Osteocyte (in vitro differentiated cells): ENCODE results near the gene TTC34. TPM values are rescaled to one million over a fixed set of nuclear protein-coding genes. Genes with fewer than 3 reads are reported as not detected.
"Not testable (repeated sequence)": the region's sequence is repeated elsewhere in the genome, so short reads cannot be mapped to it uniquely, and the experiment has no call there.

Experiments used
- DNase-seq: peaks from one replicate; pipeline ENCODE4 v3.0.0; 2021; ENCODE audit warnings: mixed read lengths; ENCODE audit not compliant: unreplicated experiment; ENCODE audit errors: extremely low spot score
- H3K27ac Mint-ChIP-seq: one replicate; pipeline ENCODE4 v1.8.0; 2021; ENCODE audit warnings: mild to moderate bottlenecking, mixed read lengths; ENCODE audit not compliant: unreplicated experiment
- H3K27me3 Mint-ChIP-seq: one replicate; pipeline ENCODE4 v1.8.0; 2021; ENCODE audit warnings: mixed read lengths; ENCODE audit not compliant: unreplicated experiment
- H3K36me3 Mint-ChIP-seq: one replicate; pipeline ENCODE4 v1.8.0; 2021; ENCODE audit warnings: mixed read lengths; ENCODE audit not compliant: unreplicated experiment
- H3K4me1 Mint-ChIP-seq: one replicate; pipeline ENCODE4 v1.8.0; 2021; ENCODE audit warnings: mixed read lengths; ENCODE audit not compliant: unreplicated experiment
- H3K4me3 Mint-ChIP-seq: one replicate; pipeline ENCODE4 v1.8.0; 2021; ENCODE audit warnings: mild to moderate bottlenecking, moderate library complexity, mixed read lengths; ENCODE audit not compliant: unreplicated experiment
- H3K9me3 Mint-ChIP-seq: one replicate; pipeline ENCODE4 v1.8.0; 2021; ENCODE audit warnings: mixed read lengths; ENCODE audit not compliant: unreplicated experiment
- total RNA-seq: library from RNA; stranded (reverse); gene quantifications from 2 replicates; pipeline ENCODE4 v1.2.1, GENCODE V29; 2021

Gene TTC34
- total RNA-seq, 1 donor from 2014 or later, result 1.7 TPM

- not testable (repeated sequence) for H3K9me3 Mint-ChIP-seq, DNase-seq, H3K4me3 Mint-ChIP-seq, H3K27ac Mint-ChIP-seq, H3K36me3 Mint-ChIP-seq, H3K4me1 Mint-ChIP-seq, H3K27me3 Mint-ChIP-seq
Measured at GRCh38 chr1:2751866-2752265, 49.6 kb downstream of the TTC34 start.

GRCh38 chr1:2750766-2751730, 50.4 kb downstream of the TTC34 start:
- H3K27ac Mint-ChIP-seq, H3K9me3 Mint-ChIP-seq, H3K4me3 Mint-ChIP-seq, H3K27me3 Mint-ChIP-seq, DNase-seq, H3K36me3 Mint-ChIP-seq, H3K4me1 Mint-ChIP-seq: not testable (repeated sequence)

DNA sequence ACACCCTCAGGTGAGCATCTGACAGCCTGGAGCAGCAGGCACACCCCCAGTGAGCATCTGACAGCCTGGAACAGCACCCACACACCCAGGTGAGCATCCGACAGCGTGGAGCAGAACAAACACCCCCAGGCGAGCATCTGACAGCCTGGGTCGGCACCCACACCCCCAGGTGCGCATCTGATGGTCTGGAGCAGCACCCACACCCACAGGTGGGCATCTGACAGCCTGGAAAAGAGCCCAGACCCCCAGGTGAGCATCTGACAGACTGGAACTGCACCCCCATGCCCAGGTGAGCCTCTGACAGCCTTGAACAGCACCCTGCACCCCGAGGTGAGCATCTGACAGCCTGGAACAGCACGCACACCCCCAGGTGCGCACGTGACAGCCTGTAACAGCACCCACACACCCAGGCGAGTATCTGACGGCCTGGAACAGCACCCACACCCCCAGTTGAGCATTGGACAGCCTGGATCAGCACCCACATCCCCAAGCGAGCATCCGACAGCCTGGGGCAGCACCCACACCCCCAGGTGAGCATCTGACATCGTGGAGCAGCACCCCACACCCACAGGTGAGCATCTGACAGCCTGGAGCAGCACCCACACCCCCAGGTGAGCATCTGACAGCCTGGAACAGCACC, 51.3 kb downstream of the TTC34 start:
- not testable (repeated sequence) for H3K9me3 Mint-ChIP-seq, H3K27ac Mint-ChIP-seq, H3K36me3 Mint-ChIP-seq, H3K4me1 Mint-ChIP-seq, H3K4me3 Mint-ChIP-seq, H3K27me3 Mint-ChIP-seq, DNase-seq

- not testable (repeated sequence) for DNase-seq, H3K4me1 Mint-ChIP-seq, H3K27ac Mint-ChIP-seq, H3K9me3 Mint-ChIP-seq, H3K4me3 Mint-ChIP-seq, H3K36me3 Mint-ChIP-seq, H3K27me3 Mint-ChIP-seq
Measured at GRCh38 chr1:2748626-2749025, 52.9 kb downstream of the TTC34 start.

GRCh38 chr1:2694796-2695195, 106.7 kb downstream of the TTC34 start:
- H3K9me3 Mint-ChIP-seq, H3K36me3 Mint-ChIP-seq, H3K27ac Mint-ChIP-seq, H3K4me3 Mint-ChIP-seq, DNase-seq, H3K27me3 Mint-ChIP-seq, H3K4me1 Mint-ChIP-seq: not testable (repeated sequence)

DNA sequence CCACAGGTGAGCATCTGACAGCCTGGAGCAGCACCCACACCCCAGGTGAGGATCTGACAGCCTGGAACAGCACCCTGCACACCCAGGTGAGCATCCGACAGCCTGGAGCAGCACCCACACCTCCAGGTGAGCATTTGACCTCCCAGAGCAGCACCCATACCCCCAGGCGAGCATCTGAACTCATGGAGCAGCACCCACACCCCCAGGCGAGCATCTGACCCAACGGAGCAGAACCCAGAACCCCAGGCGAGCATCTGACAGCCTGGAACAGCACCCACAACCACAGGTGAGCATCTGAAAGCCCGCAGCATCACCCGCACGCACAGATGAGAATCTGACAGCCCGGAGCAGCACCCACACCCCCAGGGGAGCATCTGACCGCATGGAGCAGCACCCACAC, 111.3 kb downstream of the TTC34 start:
- H3K27me3 Mint-ChIP-seq, H3K27ac Mint-ChIP-seq, H3K9me3 Mint-ChIP-seq, H3K4me3 Mint-ChIP-seq, H3K36me3 Mint-ChIP-seq, H3K4me1 Mint-ChIP-seq, DNase-seq: not testable (repeated sequence)

GRCh38 chr1:2688336-2688665, 113.2 kb downstream of the TTC34 start:
- H3K27me3 Mint-ChIP-seq, H3K36me3 Mint-ChIP-seq, H3K4me3 Mint-ChIP-seq, DNase-seq, H3K27ac Mint-ChIP-seq, H3K4me1 Mint-ChIP-seq, H3K9me3 Mint-ChIP-seq: not testable (repeated sequence)

DNA sequence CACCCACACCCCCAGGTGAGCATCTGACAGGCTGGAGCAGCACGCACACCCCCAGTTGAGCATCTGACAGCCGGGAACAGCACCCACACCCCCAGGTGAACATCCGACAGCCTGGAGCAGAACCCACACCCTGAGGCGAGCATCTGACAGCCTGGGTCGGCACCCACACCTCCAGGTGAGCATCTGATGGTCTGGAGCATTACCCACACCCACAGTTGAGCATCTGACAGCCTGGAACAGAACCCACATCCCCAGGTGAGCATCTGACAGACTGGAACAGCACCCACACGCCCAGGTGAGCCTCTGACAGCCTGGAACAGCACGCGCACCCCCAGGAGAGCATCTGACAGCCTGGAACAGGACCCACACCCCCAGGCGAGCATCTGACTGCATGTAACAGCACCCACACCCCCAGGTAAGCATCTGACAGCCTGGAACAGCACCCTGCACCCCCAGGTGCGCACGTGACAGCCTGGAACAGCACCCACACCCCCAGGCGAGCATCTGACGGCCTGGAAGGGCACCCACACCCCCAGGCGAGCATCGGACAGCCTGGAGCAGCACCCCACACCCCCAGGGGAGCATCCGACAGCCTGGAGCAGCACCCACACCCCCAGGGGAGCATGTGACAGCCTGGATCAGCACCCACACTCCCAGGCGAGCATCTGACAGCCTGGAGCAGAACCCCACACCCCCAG, 113.7 kb downstream of the TTC34 start:
- not testable (repeated sequence) for H3K4me3 Mint-ChIP-seq, H3K27me3 Mint-ChIP-seq, H3K9me3 Mint-ChIP-seq, H3K27ac Mint-ChIP-seq, H3K36me3 Mint-ChIP-seq, H3K4me1 Mint-ChIP-seq
- peak; percentile 88 for DNase-seq

DNA sequence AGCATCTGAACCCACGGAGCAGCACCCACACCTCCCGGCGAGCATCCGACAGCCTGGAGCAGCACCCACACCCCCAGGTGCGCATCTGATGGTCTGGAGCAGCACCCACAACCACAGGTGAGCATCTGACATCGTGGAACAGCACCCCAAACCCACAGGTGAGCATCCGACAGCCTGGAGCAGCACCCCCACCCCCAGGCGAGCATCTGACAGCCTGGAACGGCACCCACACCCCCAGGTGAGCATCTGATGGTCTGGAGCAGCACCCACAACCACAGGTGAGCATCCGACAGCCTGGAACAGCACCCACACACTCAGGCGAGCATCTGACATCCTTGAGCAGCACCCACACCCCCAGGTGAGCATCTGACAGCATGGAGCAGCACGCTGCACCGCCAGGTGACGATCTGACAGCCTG, 114.3 kb downstream of the TTC34 start:
- not testable (repeated sequence) for H3K27me3 Mint-ChIP-seq, H3K36me3 Mint-ChIP-seq, DNase-seq, H3K4me1 Mint-ChIP-seq, H3K27ac Mint-ChIP-seq, H3K9me3 Mint-ChIP-seq, H3K4me3 Mint-ChIP-seq

DNA sequence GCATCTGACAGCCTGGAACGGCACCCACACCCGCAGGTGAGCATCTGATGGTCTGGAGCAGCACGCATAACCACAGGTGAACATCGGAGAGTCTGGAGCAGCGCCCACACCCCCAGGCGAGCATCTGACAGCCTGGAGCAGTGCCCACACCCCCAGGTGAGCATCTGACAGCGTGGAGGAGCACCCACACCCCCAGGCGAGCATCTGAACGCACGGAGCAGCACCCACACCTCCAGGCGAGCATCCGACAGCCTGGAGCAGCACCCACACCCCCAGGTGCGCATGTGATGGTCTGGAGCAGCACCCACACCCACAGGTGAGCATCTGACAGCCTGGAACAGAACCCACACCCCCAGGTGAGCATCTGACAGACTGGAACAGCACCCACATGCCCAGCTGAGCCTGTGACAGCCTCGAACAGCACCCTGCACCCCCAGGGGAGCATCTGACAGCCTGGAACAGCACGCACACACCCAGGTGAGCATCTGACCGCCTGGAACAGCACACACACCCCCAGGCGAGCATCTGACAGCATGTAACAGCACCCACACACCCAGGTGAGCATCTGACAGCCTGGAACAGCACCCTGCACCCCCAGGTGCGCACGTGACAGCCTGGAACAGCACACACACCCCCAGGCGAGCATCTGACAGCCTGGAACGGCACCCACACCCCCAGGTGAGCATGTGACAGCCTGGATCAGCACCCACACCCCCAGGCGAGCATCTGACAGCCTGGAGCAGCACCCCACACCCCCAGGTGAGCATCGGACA, 115.2 kb downstream of the TTC34 start:
- DNase-seq, H3K4me3 Mint-ChIP-seq, H3K9me3 Mint-ChIP-seq, H3K27ac Mint-ChIP-seq, H3K27me3 Mint-ChIP-seq, H3K4me1 Mint-ChIP-seq, H3K36me3 Mint-ChIP-seq: not testable (repeated sequence)

GRCh38 chr1:2685671-2686070, 115.8 kb downstream of the TTC34 start:
- H3K27me3 Mint-ChIP-seq, H3K9me3 Mint-ChIP-seq, H3K27ac Mint-ChIP-seq, H3K36me3 Mint-ChIP-seq, H3K4me3 Mint-ChIP-seq, DNase-seq, H3K4me1 Mint-ChIP-seq: not testable (repeated sequence)
